H9 (cell line): ENCODE measurements around the gene FSIP1. TPM values are rescaled to one million over a fixed set of nuclear protein-coding genes. Genes with fewer than 3 reads are reported as not detected.

Source experiments
- DNase-seq: peaks from one replicate; pipeline ENCODE4 v3.0.0-alpha.2; 2017
- H2AFZ ChIP-seq: one replicate; pipeline ENCODE4 v1.6.1; 2013; ENCODE audit warnings: mild to moderate bottlenecking, low read length, control low read depth, moderate library complexity
- H2AK5ac ChIP-seq: 2 replicates; pipeline ENCODE4 v1.6.1; 2013; ENCODE audit warnings: low read length, control low read depth, mixed read lengths; ENCODE audit not compliant: insufficient read length
- H2BK120ac ChIP-seq: one replicate; pipeline ENCODE4 v1.6.1; 2013; ENCODE audit warnings: low read depth, mild to moderate bottlenecking, low read length, control low read depth, inconsistent platforms; ENCODE audit not compliant: poor library complexity, severe bottlenecking
- H2BK12ac ChIP-seq: 2 replicates; pipeline ENCODE4 v1.6.1; 2013; ENCODE audit warnings: low read length, control low read depth, mixed read lengths, low read depth; ENCODE audit not compliant: insufficient read length
- H2BK15ac ChIP-seq: 2 replicates; pipeline ENCODE4 v1.6.1; 2013; ENCODE audit warnings: low read depth, low read length, control low read depth
- H2BK20ac ChIP-seq: one replicate; pipeline ENCODE4 v1.6.1; 2013; ENCODE audit warnings: low read depth, mild to moderate bottlenecking, low read length, control low read depth, inconsistent platforms; ENCODE audit not compliant: poor library complexity, severe bottlenecking
- H2BK5ac ChIP-seq: 2 replicates; pipeline ENCODE4 v1.6.1; 2013; ENCODE audit warnings: low read length, control low read depth, mixed read lengths; ENCODE audit not compliant: insufficient read length
- H3K14ac ChIP-seq: 2 replicates; pipeline ENCODE4 v1.6.1; 2013; ENCODE audit warnings: low read length, control low read depth; ENCODE audit not compliant: insufficient read depth
- H3K18ac ChIP-seq: 2 replicates; pipeline ENCODE4 v1.6.1; 2013; ENCODE audit warnings: low read depth, mild to moderate bottlenecking, mixed read lengths, low read length, control low read depth; ENCODE audit not compliant: insufficient read length
- H3K23ac ChIP-seq: 2 replicates; pipeline ENCODE4 v1.6.1; 2013; ENCODE audit warnings: low read length, control low read depth, mixed read lengths, low read depth; ENCODE audit not compliant: insufficient read length
- H3K23me2 ChIP-seq: 2 replicates; pipeline ENCODE4 v1.6.1; 2013; ENCODE audit warnings: low read depth, mild to moderate bottlenecking, mixed read lengths, low read length, control low read depth; ENCODE audit not compliant: insufficient read length, poor library complexity, severe bottlenecking
- H3K27ac ChIP-seq: 2 replicates; pipeline ENCODE4 v1.5.1; 2013; ENCODE audit warnings: low read length, control low read depth, mixed read lengths, low read depth; ENCODE audit not compliant: insufficient read length
- H3K27me3 ChIP-seq: 2 replicates; pipeline ENCODE4 v1.6.1; 2013; ENCODE audit warnings: low read length, control low read depth, inconsistent platforms; ENCODE audit not compliant: insufficient read depth
- H3K4ac ChIP-seq: 2 replicates; pipeline ENCODE4 v1.6.1; 2013; ENCODE audit warnings: low read depth, mild to moderate bottlenecking, control low read depth, inconsistent platforms, low read length, moderate library complexity
- H3K4me1 ChIP-seq: 2 replicates; pipeline ENCODE4 v1.6.1; 2013; ENCODE audit warnings: low read length, control low read depth, inconsistent platforms; ENCODE audit not compliant: insufficient read depth
- H3K4me2 ChIP-seq: 2 replicates; pipeline ENCODE4 v1.6.1; 2013; ENCODE audit warnings: low read length, control low read depth, mixed read lengths; ENCODE audit not compliant: insufficient read length, insufficient read depth
- H3K56ac ChIP-seq: 2 replicates; pipeline ENCODE4 v1.6.1; 2013; ENCODE audit warnings: low read depth, mild to moderate bottlenecking, mixed read lengths, low read length, control low read depth; ENCODE audit not compliant: insufficient read length
- H3K79me1 ChIP-seq: 2 replicates; pipeline ENCODE4 v1.6.1; 2013; ENCODE audit warnings: low read depth, mild to moderate bottlenecking, moderate library complexity, low read length, control low read depth, inconsistent platforms; ENCODE audit not compliant: insufficient read depth, poor library complexity, severe bottlenecking
- H3K79me2 ChIP-seq: 2 replicates; pipeline ENCODE4 v1.6.1; 2013; ENCODE audit warnings: low read length, control low read depth, inconsistent platforms; ENCODE audit not compliant: insufficient read depth
- H3K9ac ChIP-seq: 2 replicates; pipeline ENCODE4 v1.6.1; 2013; ENCODE audit warnings: low read length, control low read depth, mixed read lengths; ENCODE audit not compliant: insufficient read length; ENCODE audit errors: extremely low read depth
- H3K9me3 ChIP-seq: one replicate; pipeline ENCODE4 v1.6.1; 2013; ENCODE audit warnings: low read depth, low read length, inconsistent platforms; ENCODE audit not compliant: control insufficient read depth
- H3T11ph ChIP-seq: one replicate; pipeline ENCODE4 v1.6.1; 2013; ENCODE audit warnings: mild to moderate bottlenecking, low read length, control low read depth, inconsistent platforms
- H4K20me1 ChIP-seq: one replicate; pipeline ENCODE4 v1.6.1; 2013; ENCODE audit not compliant: control insufficient read depth, insufficient read length, insufficient read depth
- H4K5ac ChIP-seq: 2 replicates; pipeline ENCODE4 v1.6.1; 2013; ENCODE audit warnings: low read depth, mild to moderate bottlenecking, mixed read lengths, low read length, control low read depth; ENCODE audit not compliant: insufficient read length
- H4K8ac ChIP-seq: replicated peaks from 2 replicates; pipeline ENCODE4 v1.6.1; 2013; ENCODE audit warnings: low read length, control low read depth, mixed read lengths, low read depth; ENCODE audit not compliant: insufficient read length
- H4K91ac ChIP-seq: 2 replicates; pipeline ENCODE4 v1.6.1; 2013; ENCODE audit warnings: low read depth, mild to moderate bottlenecking, moderate library complexity, mixed read lengths, low read length, control low read depth; ENCODE audit not compliant: insufficient read length
- H3K27ac Mint-ChIP-seq, 3 experiments: 2 replicates in 2 of 3; 3 replicates in 1 of 3; pipeline ENCODE4 v1.8.0; 2020 to 2021; ENCODE audit warnings: mixed read lengths in 3 of 3, mild to moderate bottlenecking in 1 of 3, moderate library complexity in 1 of 3
- H3K27me3 Mint-ChIP-seq: 2 replicates; pipeline ENCODE4 v1.8.0; 2021; ENCODE audit warnings: low read depth, mild to moderate bottlenecking, moderate library complexity, mixed read lengths
- H3K36me3 Mint-ChIP-seq, 3 experiments: 2 replicates in 2 of 3; 3 replicates in 1 of 3; pipeline ENCODE4 v1.8.0; 2020 to 2021; ENCODE audit warnings: low read depth in 3 of 3, mixed read lengths in 3 of 3; ENCODE audit not compliant: insufficient read depth in 1 of 3
- H3K4me1 Mint-ChIP-seq, 2 experiments: 2 replicates each; pipeline ENCODE4 v1.8.0; 2020; ENCODE audit warnings: mixed read lengths in 2 of 2
- H3K4me3 Mint-ChIP-seq, 2 experiments: 2 replicates in 1 of 2; 3 replicates in 1 of 2; pipeline ENCODE4 v1.8.0; 2020 to 2021; ENCODE audit warnings: mild to moderate bottlenecking in 2 of 2, mixed read lengths in 2 of 2, moderate library complexity in 1 of 2
- H3K9me3 Mint-ChIP-seq, 2 experiments: 2 replicates in 1 of 2; 3 replicates in 1 of 2; pipeline ENCODE4 v1.8.0; 2020; ENCODE audit warnings: mild to moderate bottlenecking in 2 of 2, mixed read lengths in 2 of 2, moderate library complexity in 1 of 2
- CTCF ChIP-seq: fragments of 200-600 bp; sonication (generic); conservative IDR thresholded peaks from 3 replicates; pipeline ENCODE4 v1.8.0; 2021; ENCODE audit warnings: antibody characterized with exemption, mild to moderate bottlenecking
- WGBS: extraction: QIAGEN DNeasy Blood & Tissue Kit; methylation state at CpG from one replicate; pipeline ENCODE4 v1.1.7; 2013; ENCODE audit warnings: missing lambda C conversion rate, low lambda C conversion rate, mixed read lengths; ENCODE audit not compliant: insufficient read length; ENCODE audit errors: extremely low coverage; 5-methylcytosine and 5-hydroxymethylcytosine counted together
- total RNA-seq: library from RNA; stranded (reverse); gene quantifications from 2 replicates; pipeline ENCODE4 v1.2.1, GENCODE V29; 2021

FSIP1 gene
- total RNA-seq, 1 experiment from 2014 or later: 0.96 TPM

GRCh38 chr15:39776068-39776467, 6.6 kb downstream of the FSIP1 start:
- Histone ChIP-seq H2BK120ac (no peak overlapping the region), H3K56ac (no peak overlapping the region), H2AK5ac (no peak overlapping the region), H2BK20ac (no peak overlapping the region), H3K14ac (no peak overlapping the region), H2AFZ (no peak overlapping the region), H3K9ac (no peak overlapping the region), H3K18ac (no peak overlapping the region), H3K4me2 (no peak overlapping the region), H2BK15ac (no peak overlapping the region), H3K23me2 (no peaks in the 10 kb centered on the region), H3K79me1 (no peaks in the 10 kb centered on the region), H4K20me1 (no peaks in the 10 kb centered on the region), H3T11ph (no peak overlapping the region), H4K91ac (no peak overlapping the region), H2BK12ac (no peak overlapping the region), H3K4me1 (no peaks in the 10 kb centered on the region; the same call in 1 of the 2 replicates), H2BK5ac (no peak overlapping the region), H4K8ac (no peak overlapping the region), H3K79me2 (no peaks in the 10 kb centered on the region), H3K27me3 (no peaks in the 10 kb centered on the region), H3K9me3 (no peaks in the 10 kb centered on the region), H3K27ac (no peak overlapping the region), H4K5ac (no peak overlapping the region), H3K4ac (no peak overlapping the region), H3K23ac (no peak overlapping the region)
- no peak for DNase-seq
- no peaks in the 10 kb centered on the region for H3K27me3 Mint-ChIP-seq
- no CpG with 5 or more reads among the region's 4 CpGs for WGBS
- H3K4me1 Mint-ChIP-seq: peaks cover 17 to 24% of the 10 kb centered on the region in 2 experiments
- no peak overlapping the region for H3K27ac Mint-ChIP-seq
- peaks cover 0 to 2% (median 0%) of the 10 kb centered on the region in 3 experiments; a peak in 2 of 7 replicates for H3K36me3 Mint-ChIP-seq
- no peaks in the 10 kb centered on the region; a peak in 2 of 5 replicates for H3K9me3 Mint-ChIP-seq
- no peak overlapping the region for H3K4me3 Mint-ChIP-seq
- TF ChIP-seq CTCF: no peak
